NAMALWA (cell line): Measurements from ENCODE around the gene NT5M.
"Not testable (repeated sequence)": the region's sequence is repeated elsewhere in the genome, so short reads cannot be mapped to it uniquely, and the experiment has no call there.

Experiments used
- DNase-seq: peaks from one replicate; pipeline ENCODE4 v3.0.0-alpha.2; 2015; ENCODE audit warnings: low spot score

Gene NT5M

DNA sequence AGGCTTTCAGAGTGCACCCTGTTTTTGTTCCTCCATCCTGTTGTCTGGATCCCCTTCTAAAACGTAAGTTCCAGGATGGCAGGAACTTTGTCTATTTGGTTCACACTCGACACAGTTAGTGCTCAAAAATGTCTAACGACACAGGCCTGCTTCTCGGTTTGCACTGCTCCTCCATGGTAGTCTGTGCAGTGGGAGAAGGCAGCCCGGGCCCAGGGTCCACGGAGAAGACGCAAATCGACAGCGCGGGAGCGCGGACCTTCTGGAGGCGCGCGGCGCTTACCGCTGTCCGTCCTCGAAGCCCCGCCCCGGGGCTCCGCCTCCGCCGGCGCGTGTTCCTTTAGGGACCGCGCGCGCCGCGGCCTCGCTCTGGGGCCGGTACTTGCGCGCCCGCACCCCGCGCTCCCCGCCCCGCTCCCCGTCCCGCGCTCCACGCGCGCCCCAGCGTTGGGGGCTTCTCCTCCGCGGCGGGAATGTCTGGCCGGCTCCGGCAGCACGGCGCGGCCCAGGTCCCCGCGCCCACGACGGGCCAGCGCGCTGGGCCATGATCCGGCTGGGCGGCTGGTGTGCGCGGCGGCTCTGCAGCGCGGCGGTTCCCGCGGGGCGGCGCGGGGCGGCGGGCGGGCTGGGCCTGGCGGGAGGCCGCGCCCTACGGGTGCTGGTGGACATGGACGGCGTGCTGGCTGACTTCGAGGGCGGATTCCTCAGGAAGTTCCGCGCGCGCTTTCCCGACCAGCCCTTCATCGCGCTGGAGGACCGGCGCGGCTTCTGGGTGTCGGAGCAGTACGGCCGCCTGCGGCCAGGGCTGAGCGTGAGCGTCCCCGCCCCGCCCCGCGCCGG, at the start of gene NT5M:
Gene NT5M (plus strand): TSS at position 364 of the 837 bp plus-strand sequence. CDS start 178 bp downstream, at position 542.
- peak; percentile 67 for DNase-seq

DNA sequence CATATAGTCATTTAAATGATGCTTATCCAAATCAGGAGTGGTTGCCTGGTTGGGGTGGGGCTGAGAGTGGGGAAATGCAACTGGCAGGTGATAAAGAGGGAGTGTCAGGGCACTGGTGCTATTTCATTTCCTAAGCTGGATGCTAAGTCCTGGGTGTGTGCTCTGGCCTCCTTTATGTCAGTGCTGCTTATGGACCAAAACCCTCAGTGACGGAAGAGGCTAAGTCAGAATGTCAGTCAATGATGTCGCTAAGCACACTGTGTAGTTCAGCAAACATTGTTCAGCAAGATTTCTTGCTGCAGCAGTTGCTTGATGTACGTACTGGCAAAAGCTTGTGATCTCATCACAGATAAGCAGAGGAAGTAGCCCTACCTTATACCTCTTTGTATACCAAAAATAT, 49.8 kb upstream of the NT5M start:
- DNase-seq = no peak

DNA sequence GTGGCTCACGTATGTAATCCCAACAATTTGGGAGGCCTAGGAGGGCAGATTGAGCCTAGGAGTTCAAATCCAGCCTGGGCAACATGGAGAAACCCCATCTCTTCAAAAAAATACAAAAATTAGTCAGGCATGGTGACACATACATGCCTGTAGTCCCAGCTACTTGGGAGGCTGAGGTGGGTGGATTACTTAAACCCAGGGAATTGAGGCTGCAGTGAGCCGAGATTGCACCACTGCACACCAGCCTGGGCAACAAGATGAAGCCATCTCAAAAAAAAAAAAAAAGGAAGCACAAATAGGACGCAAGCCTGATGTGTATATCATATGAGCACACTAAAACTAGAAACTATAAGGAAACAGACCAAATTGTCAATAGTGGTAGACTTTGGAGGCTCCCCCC, 49.1 kb upstream of the NT5M start:
- DNase-seq = no peak

DNA sequence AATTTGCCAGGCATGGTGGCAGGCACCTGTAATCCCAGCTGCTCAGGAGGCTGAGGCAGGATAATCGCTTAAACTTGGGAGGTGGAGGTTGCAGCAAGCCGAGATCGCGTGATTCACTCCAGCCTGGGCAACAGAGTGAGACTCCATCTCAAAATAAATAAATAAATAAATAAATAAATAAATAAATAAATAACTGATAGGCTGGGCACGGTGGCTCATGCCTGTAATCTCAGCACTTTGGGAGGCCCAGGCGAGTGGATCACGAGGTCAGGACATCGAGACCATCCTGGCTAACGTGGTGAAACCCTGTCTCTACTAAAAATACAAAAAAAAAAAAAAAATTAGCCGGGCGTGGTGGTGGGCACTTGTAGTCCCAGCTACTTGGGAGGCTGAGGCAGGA, 47.5 kb upstream of the NT5M start:
- DNase-seq = not testable (repeated sequence)

DNA sequence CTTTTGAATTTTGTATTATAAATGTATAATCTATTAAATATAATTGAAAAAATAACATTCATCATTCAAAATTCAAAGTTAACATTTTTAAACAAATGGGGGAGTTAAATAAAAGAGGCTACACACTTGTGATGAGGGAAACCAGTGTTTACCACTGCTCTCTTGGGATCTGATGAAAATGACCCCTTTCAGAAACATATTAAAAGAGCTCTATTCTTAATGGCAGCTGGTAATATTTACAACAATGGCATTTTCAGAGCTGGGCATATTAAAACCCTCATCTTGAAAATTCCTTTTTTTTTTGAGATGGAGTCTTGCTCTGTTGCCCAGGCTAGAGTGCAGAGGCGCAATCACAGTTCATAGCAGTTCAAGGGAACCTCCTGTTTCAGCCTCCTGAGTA, 46.9 kb upstream of the NT5M start:
- no peak for DNase-seq

DNA sequence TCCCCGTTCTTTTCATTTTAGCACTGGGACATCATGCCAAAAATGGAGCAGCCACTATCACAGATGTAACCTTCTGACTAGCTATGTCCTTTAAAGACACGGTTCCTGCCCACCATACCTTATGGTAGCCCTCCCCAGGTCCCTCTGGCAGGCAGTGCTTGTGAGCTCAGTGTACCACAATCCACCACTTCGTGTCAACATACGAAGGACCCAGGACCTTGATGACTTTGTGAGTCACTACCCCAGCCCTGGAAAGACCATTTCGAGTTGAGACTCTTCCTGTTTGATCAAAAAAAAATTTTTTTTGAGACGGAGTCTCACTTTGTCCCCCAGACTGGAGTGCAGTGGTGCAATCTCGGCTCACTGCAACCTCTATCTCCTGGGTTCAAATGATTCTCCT, 45.2 kb upstream of the NT5M start:
- DNase-seq = no peak

DNA sequence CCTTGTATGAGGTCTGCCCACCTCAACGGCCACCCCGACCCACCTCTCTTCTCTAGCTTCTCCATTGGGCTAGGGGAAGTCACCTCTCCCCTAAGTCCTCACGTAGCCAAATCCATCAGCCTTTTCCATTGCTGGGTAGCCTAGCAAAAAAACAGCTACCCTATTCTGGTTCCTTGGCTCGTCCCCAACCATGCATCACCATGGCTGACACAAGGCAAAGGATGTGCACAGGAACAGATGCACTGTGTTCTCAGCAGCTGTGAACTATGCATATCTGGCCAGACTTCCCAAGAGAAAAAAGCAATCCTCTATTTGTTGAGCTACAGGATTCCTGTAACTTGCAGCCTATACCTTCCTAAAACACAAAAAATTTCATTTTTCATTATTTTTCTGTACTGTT, 44.2 kb upstream of the NT5M start:
- DNase-seq = no peak

DNA sequence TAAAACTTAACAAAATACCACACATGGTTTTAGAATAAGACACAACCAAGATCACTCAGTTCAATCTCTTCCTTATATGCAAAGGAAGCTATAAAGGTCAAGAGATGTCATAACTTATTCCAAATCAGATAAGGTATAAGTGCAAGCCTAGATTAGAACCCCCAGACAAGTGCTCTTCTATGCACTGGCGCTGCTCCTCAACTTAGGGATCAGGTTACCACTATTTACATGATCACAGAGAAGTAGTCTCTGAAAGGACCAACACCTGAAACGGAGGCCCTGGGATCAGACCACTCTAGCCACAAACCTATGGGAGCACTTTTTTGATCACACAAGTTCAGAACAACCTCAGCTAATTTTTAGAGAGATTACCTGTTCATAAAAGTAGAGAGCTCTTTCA, 38.7 kb upstream of the NT5M start:
- DNase-seq = no peak

DNA sequence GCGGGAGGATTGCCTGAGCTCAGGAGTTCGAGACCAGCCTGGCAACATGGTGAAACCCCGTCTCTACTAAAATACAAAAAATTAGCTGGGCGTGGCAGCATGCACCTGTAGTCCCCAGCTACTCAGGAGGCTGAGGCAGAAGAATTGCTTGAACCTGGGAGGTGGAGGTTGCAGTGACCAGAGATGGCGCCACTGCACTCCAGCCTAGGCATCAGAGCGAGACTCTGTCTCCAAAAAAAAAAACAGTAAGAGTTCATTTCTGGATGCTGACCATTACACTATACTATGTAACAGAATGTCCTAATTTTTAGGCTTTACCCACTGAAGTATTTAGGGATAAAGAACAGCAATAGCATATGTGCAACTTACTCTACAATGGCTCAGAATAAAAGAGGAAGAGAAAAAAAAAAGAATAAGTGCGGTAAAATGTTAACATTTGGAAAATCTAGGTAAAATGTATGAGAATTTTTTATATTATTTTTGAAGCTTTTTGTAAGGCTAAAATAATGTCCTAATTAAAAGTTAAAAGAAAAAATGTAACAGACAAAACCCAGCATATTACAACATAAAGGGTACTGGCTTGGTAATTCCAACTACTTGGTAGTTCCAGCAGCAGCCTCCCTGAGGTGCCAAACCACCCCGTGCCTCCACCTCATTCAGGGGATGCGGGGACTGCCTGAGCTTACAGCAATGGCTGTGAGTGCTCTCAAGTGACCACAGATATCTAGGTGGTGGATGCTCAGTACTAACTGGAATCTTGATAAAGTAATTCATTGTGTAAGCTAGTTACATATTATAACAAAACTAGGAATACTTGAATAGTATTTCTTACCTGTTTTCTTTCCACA, 33.0 kb upstream of the NT5M start:
- peak; percentile 24 for DNase-seq

DNA sequence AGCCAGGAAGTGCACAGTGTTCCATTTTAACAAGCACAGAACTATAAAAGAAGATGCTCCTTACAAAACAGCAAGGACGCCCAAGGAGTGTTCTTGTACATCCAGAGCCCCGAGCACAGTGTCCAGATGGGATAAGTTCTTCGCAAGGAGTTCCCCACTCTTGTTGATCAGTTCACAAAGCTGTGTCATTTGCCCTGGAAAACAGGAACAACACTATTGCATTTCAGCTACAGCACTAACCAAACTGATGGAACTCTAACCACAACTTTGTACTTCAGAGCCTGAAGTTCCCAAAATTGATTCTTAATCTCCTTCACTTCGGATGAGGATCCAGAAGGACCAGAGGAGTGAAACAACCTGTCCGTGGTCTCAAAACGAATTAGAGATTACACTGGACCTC, 27.2 kb upstream of the NT5M start:
- DNase-seq = no peak

DNA sequence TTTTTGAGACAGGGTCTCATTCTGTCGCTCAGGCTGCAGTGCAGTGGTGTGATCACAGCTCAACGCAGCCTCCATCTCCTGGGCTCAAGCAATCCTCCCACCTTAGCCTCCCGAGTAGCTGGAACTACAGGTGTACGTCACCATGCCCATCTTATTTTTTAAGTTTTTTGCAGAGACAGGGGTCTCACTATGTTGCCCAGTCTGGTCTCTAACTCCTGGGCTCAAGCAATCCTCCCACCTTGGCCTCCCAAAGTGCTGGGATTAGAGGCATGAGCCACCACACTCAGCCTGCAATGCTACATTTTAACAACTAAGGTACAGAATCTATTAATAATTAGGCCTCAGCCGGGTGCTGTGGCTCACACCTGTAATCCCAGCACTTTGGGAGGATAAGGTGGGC, 25.7 kb upstream of the NT5M start:
- not testable (repeated sequence) for DNase-seq

DNA sequence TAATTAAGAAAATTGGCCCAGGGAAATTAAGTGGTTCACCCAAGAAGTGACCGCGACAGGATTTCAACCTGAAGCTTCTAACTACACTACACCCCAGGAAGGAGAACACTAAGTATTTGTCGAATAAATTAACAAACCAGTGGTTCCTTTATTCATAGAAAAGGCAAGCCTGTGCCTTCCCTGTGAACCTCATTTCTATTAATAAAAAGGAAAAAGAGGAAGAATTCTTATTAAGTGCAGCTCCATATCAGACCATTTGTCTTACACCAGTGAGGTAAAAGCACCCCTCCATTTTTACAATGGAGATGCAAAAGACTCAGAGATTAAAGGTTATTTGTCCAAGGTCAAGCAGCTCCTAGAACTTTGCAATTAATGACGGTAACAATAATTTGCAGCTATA, 23.9 kb upstream of the NT5M start:
- DNase-seq = no peak

DNA sequence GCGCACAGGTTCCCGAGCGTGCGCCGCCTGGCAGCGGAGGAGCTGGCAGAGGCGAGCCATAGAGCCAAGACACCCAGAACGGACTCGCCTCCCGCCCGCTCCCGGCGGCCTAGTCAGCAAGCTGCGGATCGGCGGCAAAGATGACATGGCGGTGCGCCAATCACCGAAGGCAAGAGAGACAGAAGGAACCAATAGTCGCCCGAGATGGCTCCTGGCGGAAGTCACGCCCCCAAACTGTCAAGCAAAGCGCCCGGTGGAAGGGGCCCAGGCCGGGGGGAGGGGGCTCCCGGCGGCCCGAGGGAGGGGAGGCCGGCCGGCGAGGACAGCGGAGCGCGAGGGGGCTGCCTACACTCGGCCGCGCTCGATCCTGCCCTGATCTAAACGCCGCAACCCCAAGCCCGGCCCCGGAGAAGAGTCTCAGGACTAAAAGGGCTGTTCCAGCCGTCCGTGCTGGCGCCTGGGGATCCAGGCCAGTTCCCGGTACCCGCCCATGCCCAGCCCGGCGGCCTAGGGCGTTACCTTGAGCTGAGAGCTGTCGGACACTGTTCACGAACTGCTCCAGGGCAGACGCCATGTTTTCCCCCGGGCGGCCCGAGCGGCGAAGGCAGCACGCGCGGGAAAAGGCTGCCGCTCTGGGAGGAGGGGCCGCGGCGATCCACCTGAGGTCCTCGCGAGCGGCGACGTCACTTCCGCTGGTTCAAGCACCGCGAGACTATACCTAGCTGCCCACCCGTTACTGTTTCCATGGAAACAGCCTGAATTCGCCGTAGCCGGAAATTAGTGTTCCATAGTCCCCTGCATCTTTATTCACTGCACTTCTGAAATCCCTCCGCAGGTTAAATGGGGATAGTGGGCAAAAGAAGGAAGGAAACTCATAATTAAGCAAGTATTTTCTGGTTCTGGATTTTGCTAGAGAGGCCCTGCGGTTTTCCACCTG, 22.3 kb upstream of the NT5M start, which contains the start of gene COPS3:
Gene COPS3 (minus strand): TSS at position 634 of the 937 bp plus-strand sequence. CDS start 60 bp downstream, at position 574.
- peak; percentile 93 for DNase-seq

DNA sequence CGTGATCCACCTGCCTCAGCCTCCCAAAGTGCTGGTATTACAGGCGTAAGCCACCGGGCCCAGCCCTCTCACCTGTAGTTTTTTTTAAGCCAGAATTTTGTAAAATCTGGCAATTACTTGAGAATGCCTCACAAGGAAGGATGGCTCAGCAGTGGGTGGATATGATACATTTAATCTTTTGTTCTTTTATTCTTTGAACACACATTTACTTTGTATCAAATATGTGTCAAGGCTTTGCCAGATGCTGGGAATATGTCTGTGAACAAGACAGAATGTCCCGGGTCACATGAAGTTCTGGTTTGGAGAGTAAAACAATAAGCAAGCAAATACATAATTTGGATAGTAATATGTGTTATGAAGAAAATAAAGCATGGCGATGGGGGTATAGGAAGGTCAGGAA, 17.2 kb upstream of the NT5M start:
- no peak for DNase-seq

DNA sequence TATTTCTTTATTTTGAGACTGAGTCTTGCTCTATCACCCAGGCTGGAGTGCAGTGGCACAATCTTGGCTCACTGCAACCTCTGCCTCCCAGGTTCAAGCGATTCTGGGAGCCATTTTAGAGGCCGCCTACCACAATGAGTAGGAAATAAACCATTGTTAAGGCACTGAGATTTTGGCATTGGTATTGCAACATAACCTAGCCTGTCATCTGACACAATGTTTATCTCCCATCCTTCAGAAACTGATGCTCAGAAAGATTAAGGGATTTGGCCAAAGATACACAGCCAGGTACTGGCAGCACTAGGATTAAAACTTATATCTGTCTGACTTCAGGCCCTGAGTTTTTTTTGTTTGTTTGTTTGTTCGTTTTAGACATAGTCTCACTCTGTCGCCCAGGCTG, 14.1 kb upstream of the NT5M start:
- no peak for DNase-seq

DNA sequence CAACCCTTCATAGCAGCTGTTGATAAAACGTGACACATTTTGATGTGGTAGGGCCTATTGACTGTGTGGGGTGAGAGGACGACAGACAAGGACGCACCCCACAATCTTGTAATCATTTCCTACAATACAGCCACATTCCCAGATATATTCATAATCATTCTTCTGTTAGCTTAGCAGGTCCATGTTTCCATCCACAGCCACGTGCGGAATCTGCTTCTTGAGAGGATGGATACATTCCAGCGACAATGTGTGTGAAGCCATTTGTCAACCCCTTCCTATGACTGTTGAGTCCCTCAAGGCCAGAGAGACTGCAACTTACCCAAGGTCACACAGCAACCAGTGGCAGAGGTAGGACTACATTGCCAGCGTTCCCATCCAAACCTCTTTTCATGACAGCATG, 13.5 kb upstream of the NT5M start:
- DNase-seq = no peak

DNA sequence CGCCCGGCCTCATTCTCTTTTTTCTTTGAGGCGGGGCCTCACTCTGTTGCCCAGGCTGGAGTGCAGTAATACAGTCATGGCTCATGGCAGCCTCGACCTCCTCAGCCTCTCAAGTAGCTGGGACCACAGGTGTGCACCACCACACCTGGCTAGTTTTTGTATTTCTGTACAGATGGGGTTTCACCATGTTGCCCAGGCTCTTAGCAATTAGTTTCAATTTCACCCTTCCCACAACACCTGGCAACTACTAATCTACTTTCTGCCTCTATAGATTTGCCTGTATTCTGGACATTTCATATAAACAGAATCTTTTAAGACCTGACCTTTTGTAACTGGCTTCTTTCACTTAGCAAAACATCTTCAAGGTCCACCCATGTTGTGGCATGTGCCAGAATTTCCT, 8.0 kb upstream of the NT5M start:
- no peak for DNase-seq

DNA sequence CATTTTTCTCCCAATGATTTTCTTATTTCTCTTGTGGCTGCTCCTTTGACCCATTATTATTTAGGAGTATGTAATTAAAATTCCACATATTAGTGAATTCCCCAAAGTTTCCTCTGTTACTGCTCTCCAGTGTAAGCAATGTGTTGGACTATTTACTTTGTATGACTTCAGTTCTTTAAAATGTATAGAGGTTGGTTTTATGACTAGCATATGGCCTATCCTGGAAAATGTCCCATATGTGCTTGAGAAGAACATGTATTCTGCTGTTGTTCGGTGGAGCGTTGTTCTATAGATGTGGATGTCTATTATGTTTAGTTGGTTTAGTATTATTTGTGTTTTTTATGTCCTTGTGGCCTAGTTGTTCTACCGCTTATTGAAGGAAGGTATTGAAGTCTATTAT, 6.0 kb upstream of the NT5M start:
- no peak for DNase-seq

DNA sequence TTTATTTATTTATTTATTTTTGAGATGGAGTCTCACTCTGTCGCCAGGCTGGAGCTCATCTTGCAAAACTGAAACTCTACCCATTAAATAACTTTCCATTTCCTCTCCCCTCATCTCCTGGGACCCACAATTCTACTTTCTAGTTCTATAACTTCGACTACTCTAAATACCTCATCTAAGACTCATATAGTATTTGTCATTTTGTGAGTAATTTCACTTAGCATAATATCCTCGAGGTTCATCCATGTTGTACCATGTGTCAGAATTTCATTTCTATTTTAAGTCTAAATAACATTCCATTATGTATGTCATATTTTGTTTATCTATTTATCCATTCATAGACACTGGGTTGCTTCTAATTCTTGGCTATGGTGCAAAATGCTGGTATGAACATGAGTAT, 5.1 kb upstream of the NT5M start:
- no peak for DNase-seq

DNA sequence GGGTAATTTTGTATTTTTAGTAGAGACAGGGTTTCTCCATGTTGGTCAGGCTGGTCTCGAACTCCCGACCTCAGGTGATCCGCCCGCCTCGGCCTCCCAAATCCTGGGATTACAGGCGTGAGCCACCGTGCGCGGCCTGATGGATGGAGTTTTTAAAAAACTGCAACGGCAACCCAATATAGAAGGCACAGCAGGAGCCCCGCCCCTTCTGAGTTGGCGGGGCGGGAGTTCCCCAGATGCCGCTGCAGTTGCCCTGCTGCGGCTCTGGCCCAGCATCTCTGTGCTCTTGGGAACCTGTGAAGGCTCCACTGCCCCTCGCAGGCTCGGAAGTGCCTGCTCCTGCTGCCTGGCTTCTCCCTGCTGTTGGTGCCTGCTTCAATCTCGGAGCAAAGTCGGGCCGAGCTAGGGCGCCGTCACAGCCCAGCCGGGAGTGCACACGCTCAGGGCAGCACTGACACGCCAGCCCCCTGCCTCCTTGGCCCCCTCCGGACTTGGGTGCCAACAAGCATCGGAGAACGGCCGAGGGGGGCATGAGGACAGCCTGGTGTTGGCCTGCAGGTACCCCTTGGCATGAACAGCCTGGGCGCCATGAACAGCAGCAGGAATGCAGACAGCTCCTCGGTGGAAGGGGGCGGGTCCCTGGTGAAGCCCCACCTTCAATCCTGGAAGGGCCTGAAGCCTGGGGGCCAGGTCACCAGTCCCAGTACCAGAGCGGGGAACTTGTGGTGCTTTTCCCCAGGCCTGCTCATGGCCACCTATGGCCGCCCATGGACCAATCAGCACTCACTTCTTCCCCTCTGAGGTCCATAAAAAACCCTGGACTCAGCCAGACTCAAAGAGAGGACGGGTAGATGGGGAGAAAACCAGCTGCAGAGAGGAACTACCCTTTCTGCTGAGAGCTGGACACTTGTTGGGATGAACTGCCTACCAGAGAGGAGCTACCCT, 2.3 kb upstream of the NT5M start:
- DNase-seq = peak; percentile 35

DNA sequence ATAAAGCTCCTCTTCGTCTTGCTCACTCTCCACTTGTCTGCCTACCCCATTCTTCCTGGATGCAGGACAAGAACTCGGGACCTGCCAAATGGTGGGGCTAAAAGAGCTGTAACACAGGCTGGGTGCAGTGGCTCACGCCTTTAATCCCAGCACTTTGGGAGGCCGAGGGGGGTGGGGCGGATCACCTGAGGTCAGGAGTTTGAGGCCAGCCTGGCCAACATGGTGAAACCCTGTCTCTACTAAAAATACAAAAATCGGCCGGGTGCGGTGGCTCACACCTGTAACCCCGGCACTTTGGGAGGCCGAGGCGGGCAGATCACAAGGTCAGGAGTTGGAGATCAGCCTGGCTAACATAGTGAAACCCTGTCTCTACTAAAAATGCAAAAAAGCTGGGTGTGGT, 1.5 kb upstream of the NT5M start:
- DNase-seq = not testable (repeated sequence)
